GM18499 (cell line): ENCODE measurements around the gene RPL36A.

Experiments used
- ATAC-seq: cut with Tn5 transposase; IDR thresholded peaks from one replicate; pipeline ENCODE4 v1.9.1; 2021; ENCODE audit warnings: moderate number of reproducible peaks; ENCODE audit not compliant: insufficient read depth, unreplicated experiment

RPL36A gene

DNA sequence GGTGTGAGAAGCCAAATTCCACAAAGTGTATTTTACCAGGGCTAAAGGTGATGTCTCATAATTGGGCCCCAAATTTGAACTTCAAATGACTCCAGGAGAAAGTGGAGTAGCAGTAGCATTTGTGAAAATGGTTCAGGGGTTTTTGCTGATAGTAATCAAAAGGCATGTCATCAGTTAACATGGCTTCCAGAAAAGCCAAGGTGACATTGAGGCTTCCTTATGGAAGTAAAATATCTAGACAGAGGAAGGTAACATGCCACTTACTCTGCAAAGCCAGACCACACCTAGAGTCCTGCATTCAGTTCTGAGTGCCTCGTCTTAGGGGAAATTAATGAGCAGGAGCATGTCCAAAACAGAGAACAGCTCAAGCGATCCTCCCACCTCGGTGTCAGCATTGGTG is 2.2 kb upstream of the RPL36A start:
- no peak for ATAC-seq

DNA sequence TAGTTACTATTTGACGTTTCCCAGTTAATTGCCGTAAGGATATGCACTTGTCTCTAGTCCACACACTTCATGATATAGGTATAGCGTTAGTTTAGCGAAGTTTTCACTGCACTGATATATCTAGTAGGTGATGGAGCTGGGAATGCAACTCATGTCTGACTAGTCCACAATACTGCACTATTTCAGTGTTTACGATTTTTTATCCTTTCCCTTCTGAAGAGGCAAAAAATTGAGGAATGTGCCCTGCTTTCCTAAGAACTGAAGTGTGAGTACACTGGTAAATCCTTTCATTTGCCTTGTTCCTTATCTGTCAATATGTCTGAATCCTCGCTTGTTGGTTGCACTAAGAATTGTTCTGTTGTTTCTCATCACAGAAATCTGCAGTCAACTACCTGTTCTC is 1.0 kb downstream of the RPL36A start:
- no peak for ATAC-seq

DNA sequence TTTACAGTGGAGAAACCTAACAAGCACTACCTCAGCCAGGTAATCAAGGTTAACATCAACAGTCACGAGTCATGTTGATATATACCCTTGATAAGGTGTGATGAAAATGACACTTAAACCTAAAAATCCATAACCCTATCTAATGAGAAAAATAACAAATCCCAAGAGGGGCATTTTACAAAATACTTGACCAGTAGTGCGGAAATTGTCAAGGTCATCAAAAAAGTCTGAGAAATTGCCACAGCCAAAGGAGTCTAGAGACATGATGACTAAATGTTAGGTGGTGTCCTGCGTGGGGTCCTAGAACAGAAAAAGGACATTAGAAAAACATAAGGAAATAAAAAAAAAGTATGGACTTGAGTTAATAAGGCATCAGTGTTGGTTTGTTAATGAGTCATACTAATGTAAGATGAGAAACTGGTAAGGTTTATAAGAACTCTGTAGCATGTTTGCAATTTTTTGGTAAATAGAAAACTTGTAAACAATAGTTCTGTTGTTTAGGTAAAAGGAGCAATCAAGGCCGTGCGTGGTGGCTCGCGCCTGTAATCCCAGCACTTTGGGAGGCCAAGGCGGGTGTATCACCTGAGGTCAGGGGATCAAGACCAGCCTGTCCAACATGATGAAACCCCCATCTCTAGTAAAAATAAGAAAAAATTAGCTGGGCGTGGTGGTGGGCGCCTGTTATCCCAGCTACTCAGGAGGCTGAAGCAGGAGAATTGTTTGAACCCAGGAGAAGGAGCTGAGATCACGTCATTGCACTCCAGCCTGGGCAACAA is 2.9 kb downstream of the RPL36A start:
- ATAC-seq = no peak

DNA sequence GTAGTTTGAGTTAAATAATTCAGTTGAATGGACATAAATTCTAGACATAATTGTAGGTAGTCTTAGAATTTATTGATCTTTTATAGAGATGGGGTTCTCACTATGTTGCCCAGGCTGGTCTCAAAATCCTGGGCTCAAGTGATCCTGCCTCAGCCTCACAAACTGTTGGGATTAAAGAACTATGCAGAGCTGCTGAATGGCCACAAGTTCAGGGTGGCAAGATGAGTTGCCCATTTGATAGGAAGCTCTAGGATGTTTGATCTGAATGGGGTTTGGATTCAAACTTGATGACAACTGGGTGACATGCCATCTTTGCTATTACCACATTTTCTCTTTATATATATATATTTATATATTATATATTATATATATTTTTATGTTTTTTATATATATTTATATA is 3.6 kb downstream of the RPL36A start:
- ATAC-seq = no peak

DNA sequence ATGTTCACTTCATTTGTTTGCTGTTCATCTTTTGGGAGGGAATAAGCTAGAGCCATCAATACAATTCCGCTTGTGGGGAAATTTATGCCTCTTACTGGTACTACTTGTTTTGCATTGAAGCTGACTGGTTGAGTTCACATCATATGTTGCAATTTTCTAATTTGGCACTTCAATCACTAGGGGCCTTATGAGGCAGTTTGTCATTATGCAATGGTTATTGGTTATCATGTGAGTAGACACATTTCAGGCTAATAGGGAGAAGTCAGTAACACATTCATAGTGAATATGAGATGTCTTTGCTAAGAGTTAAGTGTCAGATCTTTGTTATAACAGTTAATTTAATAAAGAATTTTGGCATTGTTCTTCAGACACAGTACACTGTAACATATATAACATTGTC is 5.0 kb downstream of the RPL36A start:
- no peak for ATAC-seq

DNA sequence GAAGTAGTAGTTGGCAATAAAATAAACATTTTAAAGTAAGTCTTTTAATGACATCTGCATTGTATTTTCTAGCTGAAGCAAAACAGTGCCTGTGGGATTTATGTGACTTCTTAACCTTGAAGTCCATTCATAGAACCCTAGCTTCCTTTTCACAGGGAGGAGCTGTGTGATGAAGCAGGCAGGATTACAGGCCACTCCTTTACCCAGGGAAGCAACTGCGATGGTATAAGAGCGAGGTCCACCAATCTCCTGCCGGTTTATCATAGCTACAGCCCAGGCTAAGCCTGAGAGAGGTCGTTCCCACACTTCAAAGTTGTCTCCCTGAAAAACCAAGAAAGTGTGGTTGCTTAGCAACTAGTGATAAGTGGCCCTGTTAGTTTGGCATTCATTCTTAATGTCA is 7.0 kb downstream of the RPL36A start:
- no peak for ATAC-seq

DNA sequence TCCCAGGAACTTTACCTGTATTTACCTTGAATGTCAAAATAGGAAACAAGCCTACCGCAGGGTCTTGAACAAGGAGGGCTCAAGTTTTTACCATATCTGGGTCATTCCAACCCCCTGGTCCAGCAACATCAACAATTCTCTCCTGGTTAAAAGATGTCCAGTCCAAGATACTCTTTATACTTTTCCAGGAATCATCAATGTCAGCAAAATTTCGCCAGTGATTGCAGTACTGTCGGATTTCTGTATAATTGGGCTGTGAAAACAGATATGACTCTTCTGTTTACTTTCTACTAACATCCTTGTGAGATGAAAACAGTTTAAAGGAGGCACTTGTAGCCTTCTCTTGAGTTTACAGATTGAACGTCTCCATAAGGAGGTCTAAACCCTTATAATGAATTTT is 7.9 kb downstream of the RPL36A start:
- no peak for ATAC-seq

DNA sequence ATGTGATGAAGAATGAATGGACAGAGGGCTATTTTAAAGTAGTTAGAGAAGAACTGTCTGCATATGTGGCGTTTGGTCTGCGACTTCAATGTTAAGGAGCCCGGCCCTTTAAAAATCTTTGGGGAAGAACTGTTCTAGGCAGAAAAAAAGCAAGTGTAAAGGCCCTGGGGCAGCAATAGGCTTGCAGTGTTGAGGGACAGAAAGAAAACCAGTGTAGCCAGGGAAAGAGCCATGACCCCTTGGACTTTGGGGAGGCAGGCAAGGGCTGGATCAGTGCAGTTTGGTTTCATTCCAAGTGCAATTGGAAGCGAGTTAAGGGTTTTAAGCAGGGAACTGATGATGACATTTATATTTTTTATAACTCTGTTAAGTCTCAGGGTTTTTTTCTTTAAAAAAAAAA is 9.0 kb downstream of the RPL36A start:
- no peak for ATAC-seq

DNA sequence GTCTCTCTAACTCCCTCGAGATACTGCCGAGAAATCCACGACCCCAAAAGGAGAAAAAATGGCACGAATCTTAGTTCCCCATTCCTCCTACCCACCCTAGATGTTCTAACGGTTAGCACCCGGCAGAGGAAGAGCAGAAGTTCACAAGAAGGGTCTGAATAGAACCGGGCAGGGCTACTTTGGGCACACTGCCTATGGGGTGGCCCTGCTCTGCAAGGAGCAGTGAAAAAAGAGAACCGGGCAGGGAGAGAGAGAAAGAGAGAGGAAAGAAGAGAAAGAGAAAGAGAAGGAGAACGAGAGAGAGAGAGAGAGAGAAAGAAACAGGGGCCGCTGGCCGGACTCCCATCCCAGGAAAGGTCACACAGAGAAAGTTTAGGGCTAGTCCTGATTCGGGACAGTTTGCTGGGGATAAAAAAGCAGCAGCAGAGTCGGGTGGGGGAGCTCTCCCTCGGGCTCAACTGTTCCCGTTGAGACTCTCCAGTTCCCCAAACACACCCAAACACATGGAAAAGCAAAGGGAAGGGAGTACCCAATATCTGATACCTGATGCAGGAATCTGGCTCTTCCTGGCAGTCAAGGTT is 16.4 kb downstream of the RPL36A start:
- no peak for ATAC-seq

DNA sequence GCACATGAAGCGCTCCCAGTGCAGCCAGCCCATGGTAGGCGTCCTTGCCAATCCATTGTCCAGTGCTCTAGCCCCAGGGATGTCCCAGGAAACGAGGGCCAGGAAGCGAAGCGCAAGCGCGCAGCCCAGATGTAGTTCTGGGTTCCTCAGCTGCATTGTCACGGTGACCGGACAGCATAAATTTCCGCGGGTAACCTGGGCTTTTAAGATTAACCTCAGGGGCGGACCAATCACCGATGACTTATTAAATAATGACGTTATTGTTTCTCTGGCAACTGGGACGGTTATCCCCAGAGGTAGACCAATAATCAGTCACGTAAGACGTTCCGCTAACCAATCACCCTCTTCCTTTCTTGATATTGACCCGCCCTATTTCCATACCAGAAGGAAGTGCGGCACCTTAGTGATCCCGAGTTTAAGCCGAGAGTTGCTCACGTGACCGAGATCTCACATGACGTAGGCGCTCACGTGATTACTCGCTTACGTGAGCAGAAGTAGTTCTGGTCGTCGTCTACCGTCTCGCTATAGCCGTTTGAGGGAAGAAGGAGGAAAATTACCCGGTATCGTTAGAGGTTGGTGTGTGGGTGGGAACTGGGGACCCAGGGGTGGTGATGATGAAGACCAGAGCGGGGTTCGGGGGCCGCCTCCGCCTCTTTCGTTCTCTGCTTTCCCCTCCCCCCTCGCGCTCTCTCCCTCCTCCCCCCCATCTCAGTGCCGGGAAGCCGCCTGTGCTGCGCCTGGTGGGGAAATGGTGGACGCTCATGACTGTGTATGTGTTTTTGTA is 17.1 kb downstream of the RPL36A start, which contains the start of the genes GLA and HNRNPH2:
TSS of gene GLA (minus strand) at position 178 of the 784 bp plus-strand sequence. CDS start at position 156, 22 bp downstream.
TSS of gene HNRNPH2 (plus strand) at position 475 of the 784 bp plus-strand sequence. CDS start 3,767 bp downstream, outside the sequence.
- ATAC-seq = peak; percentile 74

DNA sequence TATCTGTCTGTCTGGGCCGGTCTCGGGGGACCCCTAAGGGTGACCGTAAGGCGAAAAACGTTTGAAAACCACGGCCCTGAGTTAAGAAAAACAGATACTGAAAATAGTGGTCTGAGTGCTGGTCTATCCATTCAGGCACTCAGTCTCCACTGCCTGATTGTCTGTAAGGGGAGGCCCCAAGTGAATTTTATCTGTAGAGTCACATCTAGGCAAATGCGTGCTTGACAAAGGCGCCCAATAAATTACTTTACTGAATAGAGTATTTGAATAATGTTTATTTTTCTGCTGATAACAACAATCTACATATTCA is 17.7 kb downstream of the RPL36A start:
- ATAC-seq = no peak

DNA sequence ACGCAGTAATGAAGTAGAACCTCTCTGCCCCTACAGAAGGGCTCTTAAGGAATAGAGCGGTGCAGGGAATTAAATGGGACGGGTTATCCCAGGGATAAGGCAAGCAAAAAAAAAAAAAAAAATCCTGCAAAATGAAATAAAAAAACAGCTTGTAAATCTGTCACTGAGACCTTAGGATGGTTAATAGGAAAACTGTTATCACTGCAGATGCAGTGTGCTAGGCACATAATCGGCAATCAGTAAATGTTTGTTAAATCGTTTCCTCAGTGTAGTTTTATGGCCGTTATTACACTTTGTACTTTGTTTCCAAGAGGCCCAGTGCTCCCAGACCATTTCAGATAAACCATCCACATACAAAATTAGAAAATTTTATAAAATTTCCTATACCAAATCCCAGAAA is 18.2 kb downstream of the RPL36A start:
- ATAC-seq = no peak

DNA sequence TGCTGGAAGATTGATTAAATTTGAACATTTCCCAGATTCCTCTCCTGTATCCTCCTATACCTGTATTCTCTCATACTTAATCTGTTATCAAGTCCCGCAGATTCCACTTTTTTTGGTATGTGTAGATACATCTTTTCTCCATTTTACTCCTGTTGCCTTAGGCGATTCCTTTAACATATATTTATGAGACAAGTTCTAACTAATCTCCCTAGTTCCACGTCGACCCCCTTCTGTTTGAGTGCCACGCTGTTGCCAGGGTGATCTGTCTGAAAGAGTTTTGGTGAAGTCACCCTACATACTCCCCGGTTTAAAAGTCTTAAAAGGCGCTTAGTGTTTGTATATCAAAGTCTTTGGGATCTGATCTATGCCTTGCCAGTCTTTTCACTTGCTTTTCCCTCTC is 19.6 kb downstream of the RPL36A start:
- no peak for ATAC-seq

DNA sequence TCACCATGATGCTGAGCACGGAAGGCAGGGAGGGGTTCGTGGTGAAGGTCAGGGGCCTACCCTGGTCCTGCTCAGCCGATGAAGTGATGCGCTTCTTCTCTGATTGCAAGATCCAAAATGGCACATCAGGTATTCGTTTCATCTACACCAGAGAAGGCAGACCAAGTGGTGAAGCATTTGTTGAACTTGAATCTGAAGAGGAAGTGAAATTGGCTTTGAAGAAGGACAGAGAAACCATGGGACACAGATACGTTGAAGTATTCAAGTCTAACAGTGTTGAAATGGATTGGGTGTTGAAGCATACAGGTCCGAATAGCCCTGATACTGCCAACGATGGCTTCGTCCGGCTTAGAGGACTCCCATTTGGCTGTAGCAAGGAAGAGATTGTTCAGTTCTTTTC is 21.2 kb downstream of the RPL36A start:
- ATAC-seq = no peak

DNA sequence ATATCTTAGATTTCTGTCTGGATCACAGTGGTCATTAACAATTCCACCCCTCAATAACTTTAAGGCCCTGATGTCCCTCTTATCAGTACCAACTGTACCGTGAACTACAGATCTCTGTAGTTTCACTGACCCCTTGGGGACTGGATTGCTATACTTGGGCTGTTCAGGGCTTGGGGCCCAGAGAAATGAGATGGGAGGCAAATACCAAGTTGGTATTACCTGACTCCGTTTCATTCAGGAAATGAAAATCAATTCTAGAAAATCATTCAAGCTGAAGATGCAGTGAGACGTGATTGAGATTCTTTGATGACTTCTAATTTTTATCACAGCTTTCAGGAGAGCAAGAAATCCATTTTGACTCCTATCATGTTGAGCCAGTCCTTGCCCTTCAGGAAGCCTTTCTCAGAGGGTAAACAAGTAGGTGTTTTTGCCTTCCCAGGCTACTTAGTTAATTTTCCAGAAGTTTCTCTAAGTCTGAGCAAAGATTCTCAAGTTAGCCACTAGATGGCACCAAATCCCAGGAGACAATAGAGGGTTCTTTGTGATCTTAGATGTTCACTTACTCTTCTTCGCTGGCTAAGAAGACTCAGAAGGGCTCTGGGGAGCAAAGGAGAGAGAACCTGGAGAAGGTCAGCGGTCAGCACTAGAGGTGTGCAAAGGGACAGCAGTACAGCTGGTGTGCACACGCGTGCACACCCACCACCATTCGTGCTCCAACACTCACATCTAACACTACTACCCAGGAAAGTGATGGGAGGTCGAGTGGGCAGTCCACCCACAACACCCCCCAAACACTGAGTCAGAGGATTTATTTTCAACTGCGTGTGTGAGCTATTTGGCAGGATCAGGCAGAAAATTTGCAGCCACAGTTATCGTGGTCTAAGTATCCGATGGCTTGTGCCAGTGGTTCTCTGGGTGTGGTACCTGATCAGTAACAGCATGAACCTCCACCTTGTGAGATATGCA is 24.7 kb downstream of the RPL36A start:
- ATAC-seq = no peak

DNA sequence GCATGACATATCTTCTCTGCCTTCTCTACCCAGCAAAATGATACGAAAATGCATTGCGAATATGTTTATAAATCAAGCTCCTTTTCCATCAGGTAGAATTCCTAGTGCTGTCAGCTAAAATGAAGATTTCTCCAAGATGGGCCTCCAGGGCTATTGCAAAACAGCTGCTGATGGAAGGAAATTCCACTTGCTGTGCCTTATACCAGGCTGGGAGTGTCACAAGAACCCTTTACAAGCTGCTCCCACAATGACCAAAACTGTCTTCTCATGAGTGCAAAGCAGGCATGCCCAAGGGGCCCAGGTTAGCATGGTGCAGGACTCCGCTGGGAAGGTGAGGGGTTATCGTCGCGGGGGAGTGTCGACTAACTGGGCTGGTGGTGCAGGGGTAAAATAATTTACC is 25.9 kb downstream of the RPL36A start:
- ATAC-seq = no peak

DNA sequence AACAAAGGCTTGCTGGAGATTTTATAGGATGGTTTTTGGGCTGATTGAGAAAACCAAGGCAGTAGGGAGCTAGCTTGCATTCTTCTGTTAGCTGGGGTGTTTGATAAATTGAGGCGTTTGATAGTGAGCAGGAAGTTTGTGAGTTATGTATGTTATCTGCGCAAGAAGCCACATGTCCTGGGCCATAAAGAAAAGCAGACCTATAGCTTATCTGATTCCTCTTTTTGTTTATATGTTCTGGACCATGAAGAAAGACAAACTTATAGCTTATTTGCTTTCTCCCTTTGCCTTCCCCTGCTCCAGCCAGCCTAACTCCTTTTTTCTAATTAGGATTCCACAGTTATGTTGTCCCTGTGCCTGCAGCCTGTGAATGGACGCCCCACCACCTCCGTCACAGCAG is 26.4 kb downstream of the RPL36A start:
- ATAC-seq = no peak

DNA sequence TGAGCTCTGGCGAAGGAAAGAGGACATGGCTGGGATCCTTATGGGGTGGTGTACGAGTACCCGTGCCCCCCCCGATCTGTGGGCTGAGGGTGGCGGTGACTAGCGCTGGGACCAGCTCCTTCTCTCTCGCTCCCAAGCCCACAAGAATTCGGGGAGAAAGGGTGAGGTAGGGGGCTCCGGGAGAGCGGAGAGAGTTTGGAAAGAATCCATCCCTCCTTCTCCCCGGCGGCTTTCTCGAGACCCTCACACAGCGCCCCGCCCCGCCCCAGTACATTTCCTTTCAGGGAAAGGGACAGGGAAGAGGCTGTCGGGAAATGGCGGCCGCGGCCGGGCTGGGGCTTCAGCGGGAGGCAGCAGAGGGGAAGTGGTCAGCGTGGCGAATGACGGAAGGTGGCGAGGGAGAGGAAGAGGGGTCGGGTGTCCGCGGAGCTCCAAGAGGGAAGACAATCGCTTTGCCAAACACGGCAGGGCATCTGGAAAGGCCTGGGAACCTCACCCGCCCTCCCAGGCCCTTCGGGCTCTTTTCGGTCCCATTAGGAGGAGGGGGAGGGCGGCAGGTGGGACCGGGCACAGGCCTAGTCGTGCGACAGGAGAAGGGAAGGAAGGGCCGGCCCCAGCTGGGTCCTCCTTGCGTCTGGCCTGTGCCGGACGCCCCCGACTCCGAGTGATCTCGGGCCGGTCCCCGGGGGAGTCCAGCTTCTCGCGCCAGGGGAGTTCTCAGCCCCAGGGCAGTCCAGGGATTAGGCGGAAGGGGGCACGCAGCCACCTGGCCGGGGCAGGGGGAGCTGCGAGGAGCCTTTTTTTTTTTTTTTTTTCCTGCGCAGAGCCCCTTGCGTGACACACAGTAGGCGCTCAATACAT is 27.4 kb downstream of the RPL36A start:
- no peak for ATAC-seq

DNA sequence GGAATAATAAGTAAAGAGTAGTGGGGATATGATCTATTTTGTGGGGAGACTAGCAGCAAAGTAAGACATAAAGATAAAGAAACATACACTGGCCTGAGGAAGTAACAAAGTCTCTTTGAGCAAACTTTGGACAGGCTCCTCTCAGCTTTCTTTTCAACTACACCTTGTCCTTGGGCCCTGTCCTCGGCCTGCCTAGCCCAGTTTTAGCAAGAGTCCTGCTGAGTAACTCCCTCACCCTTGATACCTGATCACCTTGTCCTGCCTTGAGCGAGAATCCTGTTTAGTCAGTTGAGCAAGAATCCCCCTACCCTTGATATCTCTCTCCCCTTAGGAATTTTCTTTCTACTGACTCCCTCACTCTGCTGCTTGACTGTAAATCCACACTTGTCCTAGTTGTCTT is 28.7 kb downstream of the RPL36A start:
- no peak for ATAC-seq
